HG03135 (cell line): ENCODE results near the gene MATN3.
A peak's percentile ranks its signal among the peaks of the same experiment; 100 is the strongest.
"Not testable (repeated sequence)": the region's sequence is repeated elsewhere in the genome, so short reads cannot be mapped to it uniquely, and the experiment has no call there.

Source experiments
- ATAC-seq: cut with Tn5 transposase; IDR thresholded peaks from one replicate; pipeline ENCODE4 v1.9.1; 2021; ENCODE audit warnings: mild to moderate bottlenecking, moderate library complexity; ENCODE audit not compliant: unreplicated experiment

The MATN3 gene

GRCh38 chr2:20012282-20013125 lies at the start of gene MATN3:
Gene MATN3, minus strand, starts transcription at chr2:20012668. Its CDS starts 37 bp downstream, at chr2:20012631.
- no peak for ATAC-seq

DNA sequence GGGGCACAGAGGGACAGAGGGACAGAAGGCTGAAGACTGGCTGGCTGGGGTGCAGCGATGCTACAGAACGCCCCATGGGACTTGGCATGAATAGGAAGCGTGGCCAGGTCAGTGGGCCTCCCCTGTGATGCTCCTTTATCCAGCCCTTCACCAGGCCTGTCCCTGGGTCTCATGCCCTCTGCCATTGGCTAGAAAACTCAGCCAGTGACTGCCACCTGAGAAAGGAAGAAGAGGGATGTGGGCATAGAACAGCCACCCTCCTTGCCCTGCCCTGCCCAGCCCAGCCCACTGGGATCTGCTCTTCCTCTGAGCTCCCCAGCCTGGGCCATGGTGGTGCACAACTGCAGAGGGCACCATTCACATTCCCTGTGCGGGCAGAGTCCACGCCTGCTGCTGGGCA lies 49.5 kb upstream of the MATN3 start:
- no peak for ATAC-seq

- ATAC-seq: no peak
Observed at GRCh38 chr2:20061476-20061875, 49.0 kb upstream of the MATN3 start.

DNA sequence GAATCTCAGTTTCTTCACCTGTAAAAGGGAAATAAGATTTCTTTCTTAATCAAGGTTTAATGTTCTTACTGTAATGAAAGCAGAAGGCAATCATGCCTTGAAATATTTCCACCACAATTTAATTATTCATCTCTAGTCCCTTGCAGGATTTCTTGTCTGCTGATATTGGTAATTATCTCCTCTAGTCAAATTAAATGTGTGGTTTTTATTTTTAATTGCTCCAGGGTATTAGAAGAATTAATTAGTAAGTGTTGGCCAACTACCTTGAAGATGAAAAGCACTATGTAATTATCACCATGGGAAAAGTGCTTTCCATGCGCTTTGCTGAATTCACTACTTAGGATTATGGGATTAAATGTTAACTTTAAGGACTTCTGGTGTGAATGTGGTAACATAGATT lies 47.6 kb upstream of the MATN3 start:
- ATAC-seq: no peak

- no peak for ATAC-seq
Observed at GRCh38 chr2:20057268-20057667, 44.8 kb upstream of the MATN3 start.

GRCh38 chr2:20054931-20055330 lies 42.5 kb upstream of the MATN3 start:
- no peak for ATAC-seq

DNA sequence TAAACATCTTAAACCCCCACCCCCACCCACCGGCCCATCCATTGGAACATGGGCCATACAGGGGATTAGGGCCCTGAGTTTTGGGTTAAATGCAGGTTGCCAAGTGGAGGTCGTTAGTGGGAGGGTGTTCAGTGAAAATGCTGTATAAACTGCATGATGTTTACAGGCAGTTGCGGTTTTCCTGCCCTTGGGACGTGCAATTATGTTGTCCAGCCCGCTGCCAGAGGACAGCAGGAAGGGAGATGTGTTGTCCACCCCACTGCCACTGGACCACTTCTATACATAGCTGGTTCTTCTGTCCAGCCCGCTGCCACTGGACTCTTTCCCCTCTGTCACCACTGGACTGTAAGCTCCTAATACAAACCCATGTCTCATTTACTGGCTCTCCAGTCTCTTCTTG lies 41.7 kb upstream of the MATN3 start:
- ATAC-seq: no peak

- no peak for ATAC-seq
Observed at GRCh38 chr2:20052861-20053281, 40.4 kb upstream of the MATN3 start.

DNA sequence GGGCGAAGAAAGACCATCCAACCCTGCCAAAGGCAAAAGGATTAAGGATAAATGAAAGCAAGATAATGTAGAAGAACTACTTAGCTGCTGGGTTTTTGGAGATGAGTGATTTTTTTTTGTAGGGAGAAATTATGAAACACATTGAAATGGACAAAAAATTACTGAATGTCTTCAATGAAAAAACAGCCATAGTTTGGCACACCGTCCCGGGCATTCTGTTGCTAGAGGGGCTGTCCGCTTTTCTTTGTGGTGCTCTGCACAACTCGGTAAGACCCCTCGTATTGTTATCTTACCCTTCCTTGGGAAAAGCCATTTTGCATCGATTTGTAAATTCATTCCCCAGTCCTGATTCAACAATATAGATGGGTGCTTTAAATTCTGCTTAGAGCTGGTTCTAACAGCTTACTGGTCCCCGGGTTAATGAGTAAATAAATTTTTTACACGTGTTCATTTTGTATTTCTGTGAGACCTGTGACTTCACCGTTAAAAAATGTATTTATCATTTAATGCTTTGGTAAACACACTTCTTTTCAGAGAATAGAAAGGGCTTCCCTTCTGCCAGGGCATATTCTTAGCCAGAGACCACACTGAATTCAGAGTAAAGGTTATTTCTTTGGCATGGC lies 39.9 kb upstream of the MATN3 start:
- ATAC-seq: no peak

- peak; percentile 96 for ATAC-seq
Observed at GRCh38 chr2:20051532-20052228, 39.2 kb upstream of the MATN3 start, which contains the start of gene LAPTM4A. Gene LAPTM4A, minus strand, starts transcription at chr2:20051628. Its CDS starts 108 bp downstream, at chr2:20051520.

DNA sequence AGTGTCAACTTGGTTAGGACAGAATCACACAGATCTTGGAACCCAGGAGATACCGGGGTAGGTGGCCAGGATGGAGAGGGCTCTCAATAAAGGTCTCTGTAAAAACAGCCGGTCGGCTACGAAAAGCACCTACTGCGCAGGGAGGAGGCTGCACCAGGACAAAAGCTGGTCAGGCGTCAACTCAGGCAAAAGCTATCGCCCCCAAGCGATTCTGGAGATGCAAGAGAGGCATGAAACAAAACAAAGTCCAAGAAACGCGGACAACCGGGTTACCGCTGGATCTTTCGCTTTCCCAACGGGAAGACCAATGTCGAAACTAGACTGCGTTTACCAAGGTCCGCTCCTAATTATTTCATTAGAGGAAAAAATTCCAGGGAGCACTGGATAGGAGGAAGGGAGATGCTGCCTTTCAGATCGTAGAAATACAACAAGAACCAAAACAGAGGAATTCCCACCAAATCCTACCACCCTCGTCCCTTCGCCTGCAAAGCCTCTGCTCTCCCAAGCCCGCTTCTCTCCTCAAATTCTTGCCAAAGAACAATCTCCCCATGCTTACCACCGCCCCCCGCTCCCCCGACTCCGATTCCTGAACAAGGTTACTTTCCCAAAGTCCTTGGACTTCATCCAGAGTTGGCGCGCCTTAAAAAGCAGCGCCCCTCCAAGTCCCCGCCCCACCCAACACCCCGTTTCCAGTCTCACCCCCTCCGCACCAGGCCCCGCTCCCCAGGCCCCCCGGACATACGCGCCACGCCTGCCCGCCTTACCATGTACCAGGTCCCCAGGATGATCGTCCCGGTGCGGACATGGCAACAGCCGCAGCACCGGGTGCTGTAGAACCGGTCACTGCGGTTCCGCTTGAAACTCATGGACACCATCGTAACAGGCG lies 38.4 kb upstream of the MATN3 start:
- peak; percentile 24 for ATAC-seq

DNA sequence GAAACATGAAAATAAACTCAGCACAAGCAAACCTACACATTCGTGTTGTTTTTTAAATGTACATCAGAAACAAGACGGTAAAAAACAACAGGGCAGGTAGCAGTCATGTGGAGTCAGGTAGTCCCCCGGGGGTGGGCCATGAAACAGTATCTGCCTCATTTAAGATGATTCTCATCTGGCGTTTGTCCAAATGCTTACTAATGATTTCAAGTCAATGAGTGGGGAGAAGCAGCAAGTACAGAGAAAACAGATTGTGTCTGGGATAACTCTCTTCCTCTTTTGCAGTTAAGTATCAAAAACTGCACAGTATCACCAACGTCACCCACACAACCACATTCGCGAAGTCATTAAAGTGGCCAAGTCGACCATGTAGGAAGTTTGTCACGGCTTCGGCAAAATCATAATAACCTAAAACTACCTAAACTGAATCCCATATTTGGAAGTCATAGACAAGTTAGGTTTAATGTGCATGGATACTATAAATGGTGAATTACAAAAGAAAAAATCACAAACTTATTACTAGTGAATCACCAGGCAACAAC lies 37.7 kb upstream of the MATN3 start:
- ATAC-seq: peak; percentile 25

- no peak for ATAC-seq
Observed at GRCh38 chr2:20049637-20050036, 37.2 kb upstream of the MATN3 start.

GRCh38 chr2:20048488-20049448 lies 36.3 kb upstream of the MATN3 start:
- ATAC-seq: no peak

DNA sequence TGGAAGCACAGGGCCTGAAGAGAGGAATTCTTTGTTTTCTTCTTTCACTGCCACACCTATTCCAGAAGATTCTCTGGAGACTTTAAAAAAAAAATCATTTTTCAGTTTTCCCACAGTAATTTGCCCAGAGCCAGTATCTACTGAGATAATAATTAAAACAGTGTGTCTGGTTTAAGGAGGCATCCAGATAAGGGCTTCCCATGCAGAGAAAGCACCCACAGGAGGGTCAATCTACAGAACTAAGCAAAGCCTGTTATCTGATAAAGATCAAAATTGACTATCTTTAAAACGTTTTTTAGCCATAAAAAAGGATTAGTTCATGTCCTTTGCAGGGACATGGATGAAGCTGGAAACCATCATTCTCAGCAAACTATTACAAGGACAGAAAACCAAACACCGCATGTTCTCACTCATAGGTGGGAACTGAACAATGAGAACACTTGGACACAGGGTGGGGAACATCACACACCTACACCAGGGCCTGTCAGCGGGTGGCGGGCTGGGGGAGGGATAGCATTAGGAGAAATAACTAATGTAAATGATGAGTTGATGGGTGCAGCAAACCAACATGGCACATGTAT lies 33.3 kb upstream of the MATN3 start:
- ATAC-seq: not testable (repeated sequence)

DNA sequence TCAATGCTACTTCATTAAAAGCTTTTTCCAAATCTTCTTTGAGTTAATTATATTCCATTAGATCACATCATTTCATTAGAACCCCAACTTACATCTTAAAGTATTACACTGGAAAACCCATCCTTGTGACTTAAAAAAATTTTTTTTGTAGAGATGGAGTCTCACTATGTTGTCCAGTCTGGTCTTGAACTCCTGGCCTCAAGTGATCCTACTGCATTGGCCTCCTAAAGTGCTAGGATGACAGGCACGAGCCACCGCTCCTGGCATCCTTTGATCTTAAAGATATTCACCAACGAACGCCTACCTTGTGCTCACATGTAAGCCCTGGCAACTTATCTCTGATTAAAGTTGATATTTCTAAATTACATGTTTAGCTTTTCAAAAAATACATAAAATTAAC lies 32.3 kb upstream of the MATN3 start:
- no peak for ATAC-seq

- ATAC-seq: no peak
Observed at GRCh38 chr2:20042531-20042930, 30.1 kb upstream of the MATN3 start.

DNA sequence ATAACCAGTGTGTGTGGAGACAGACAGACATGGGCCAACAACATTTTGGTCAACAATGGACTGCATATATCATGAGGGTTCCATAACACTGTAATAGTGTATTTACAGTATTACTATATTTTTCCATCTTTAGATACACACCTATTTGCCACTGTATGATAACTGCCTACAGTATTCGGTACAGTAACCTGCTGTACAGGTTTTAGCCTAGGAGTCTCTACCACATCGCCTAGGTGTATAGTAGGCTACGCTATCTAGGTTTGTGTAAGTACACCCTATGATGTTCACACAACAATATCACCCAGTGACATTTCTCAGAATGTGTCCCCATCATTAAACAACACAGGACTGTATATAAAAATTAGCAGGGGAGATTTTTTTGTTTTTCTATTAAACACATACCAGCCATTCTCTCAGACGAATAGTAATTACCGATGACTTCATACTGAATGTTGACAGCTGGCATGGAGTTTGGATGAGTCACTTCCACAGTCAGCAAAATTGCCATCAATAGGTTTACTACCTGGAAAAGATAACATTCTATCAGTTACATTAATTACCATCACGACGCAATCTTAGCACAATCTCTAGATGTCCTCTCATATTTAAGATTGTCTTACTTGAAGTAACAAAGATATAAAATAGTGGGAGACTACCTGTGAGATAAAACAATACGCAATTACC lies 28.2 kb upstream of the MATN3 start:
- no peak for ATAC-seq
